GM18505 (cell line): ENCODE results near the gene DNAJC5.
"Not testable (repeated sequence)": the region's sequence is repeated elsewhere in the genome, so short reads cannot be mapped to it uniquely, and the experiment has no call there.

Source experiments
- ATAC-seq: cut with Tn5 transposase; IDR thresholded peaks from one replicate; pipeline ENCODE4 v1.9.1; 2021; ENCODE audit not compliant: unreplicated experiment
- POLR2A ChIP-seq: IDR thresholded peaks from 4 replicates; pipeline ENCODE4 v1.6.1; 2011; ENCODE audit warnings: borderline replicate concordance; ENCODE audit not compliant: insufficient read depth, insufficient read length; ENCODE audit errors: extremely low read depth

The DNAJC5 gene

GRCh38 chr20:63924241-63924640 lies 29.3 kb downstream of the DNAJC5 start:
- TF ChIP-seq POLR2A, result no peak
- ATAC-seq, result no peak

- TF ChIP-seq POLR2A, result no peak
- no peak for ATAC-seq
These were observed 31.4 kb downstream of the DNAJC5 start for GRCh38 chr20:63926298-63926697.

- TF ChIP-seq POLR2A, result no peak
- ATAC-seq, result no peak
These were observed 34.1 kb downstream of the DNAJC5 start for GRCh38 chr20:63929071-63929470.

DNA sequence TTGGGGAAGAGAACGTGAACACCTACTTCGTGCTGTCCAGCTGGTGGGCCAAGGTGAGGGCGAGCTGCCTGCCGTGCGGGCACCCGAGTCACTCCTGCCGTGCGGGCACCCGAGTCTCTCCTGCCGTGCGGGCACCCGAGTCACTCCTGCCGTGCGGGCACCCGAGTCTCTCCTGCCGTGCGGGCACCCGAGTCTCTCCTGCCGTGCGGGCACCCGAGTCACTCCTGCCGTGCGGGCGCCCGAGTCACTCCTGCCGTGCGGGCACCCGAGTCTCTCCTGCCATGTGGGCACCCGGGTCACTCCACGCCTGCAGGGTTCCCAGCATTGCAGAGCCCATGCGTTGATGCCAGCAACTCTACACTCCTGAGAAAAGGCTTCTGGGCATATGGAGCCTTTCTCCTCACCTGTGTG lies 34.6 kb downstream of the DNAJC5 start:
- not testable (repeated sequence) for ATAC-seq

DNA sequence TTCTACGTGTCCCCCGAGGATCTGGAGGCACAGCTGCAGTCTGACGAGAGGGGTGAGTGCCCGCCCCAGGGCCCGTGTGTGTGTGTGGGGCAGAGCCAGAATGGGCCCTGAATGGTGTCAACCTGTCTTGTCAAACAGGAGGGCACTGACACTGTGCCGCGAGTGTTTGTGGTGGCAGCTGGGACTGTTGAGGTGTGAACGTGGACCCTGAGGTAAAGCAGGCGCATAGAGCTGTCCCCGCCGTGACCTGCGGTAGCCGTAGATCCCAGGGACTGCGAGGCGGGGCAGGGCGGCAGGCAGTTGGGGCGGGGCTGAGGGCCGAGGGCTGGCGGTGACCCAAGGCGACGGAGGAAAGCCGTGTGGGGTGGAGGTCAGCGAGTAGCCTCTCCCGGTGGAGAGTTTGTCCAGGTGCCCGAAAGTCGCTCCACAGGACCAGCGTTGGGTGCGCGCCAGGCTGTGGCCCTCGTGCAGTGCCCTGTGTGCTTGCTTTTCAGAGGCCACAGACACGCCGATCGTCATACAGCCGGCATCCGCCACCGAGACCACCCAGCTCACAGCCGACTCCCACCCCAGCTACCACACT lies 36.1 kb downstream of the DNAJC5 start:
- no peak for TF ChIP-seq POLR2A
- ATAC-seq, result no peak

DNA sequence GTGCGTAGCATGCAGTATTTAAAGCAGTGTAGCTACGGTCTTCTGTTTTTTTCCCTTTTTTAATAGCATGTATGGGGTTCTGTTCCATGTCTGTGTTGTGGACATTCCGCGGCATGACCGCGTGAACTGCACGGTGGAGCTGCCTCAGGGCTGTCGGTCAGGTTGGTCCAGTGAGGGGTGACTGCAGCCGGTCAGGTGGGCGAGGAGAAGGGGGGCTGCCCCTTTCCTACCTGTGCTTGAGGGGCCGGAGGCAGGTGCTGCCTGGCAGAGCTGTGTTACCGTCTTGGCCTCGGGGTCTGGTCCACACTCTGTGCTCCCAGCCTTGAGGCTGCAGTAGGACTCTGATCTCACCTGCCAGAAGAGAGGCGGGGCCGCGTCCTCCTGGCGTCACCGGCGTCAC lies 36.8 kb downstream of the DNAJC5 start:
- no peak for TF ChIP-seq POLR2A
- ATAC-seq, result no peak

GRCh38 chr20:63932606-63933160 lies 37.8 kb downstream of the DNAJC5 start:
- no peak for ATAC-seq
- no peak for TF ChIP-seq POLR2A

- ATAC-seq, result no peak
- TF ChIP-seq POLR2A, result no peak
These were observed 38.7 kb downstream of the DNAJC5 start for GRCh38 chr20:63933646-63934045.

DNA sequence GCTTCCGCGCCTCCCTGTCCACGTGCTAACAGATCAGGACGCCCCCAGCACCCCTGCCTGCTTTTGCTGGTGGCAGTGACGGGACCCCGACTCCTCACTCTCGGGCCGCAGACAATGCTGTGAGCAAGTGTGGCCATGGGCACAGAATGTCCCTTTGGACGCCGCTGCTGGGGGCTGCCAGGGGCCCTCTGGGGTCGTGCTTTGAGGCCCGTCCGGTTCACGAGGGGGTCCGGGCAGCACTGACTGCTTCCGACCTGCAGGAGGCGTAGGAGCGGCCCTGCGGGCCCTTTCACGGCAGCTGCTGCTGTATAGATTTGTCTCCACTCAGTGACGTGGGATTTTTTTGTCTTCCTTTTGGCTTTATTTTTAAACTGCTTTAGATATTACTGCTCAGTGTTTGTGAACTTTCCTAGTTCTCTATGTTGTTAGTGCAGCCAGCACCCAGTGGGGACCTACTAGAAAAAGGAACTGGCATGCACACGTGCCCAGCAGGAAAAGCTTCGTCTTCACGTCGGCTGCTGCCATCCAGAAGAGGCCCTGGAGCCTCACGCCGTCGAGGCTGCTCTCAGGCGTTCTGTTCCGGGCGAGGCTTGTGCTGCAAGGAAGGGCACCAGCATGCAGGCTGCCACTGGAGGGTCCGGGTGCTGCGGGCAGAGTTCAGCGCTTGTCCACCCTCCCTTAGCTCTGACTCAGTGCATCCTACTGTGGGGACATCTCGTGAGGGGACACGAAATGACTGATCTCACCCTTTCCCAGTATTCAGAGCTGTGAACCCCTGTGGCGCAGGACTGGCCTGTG lies 39.5 kb downstream of the DNAJC5 start:
- no peak for TF ChIP-seq POLR2A
- no peak for ATAC-seq

GRCh38 chr20:63935447-63935846 lies 40.5 kb downstream of the DNAJC5 start:
- no peak for TF ChIP-seq POLR2A
- no peak for ATAC-seq

- TF ChIP-seq POLR2A, result no peak
- no peak for ATAC-seq
These were observed 42.7 kb downstream of the DNAJC5 start for GRCh38 chr20:63937596-63937995.

- no peak for TF ChIP-seq POLR2A
- no peak for ATAC-seq
These were observed 44.4 kb downstream of the DNAJC5 start for GRCh38 chr20:63939061-63939935.

- ATAC-seq, result no peak
- TF ChIP-seq POLR2A, result no peak
These were observed 45.1 kb downstream of the DNAJC5 start for GRCh38 chr20:63940071-63940471.
